T47D (cell line): ENCODE measurements around the gene PHACTR3.

ENCODE experiments used
- DNase-seq, 2 experiments: peaks; one replicate each; pipeline versions ENCODE4 v3.0.0 to v3.0.0-alpha.2; 2011 to 2012; ENCODE audit warnings: low read depth in 1 of 2, low spot score in 1 of 2
- JUND ChIP-seq: IDR thresholded peaks from 2 replicates; pipeline ENCODE4 v1.6.1; 2012; ENCODE audit warnings: low read depth
- in situ Hi-C: cut with HindIII; loops from 2 replicates; pipeline ENCODE4 v1.10.0; 2016; ENCODE audit warnings: low sequenced_read_pairs, low pct_unique_long_range_greater_than_20kb

The PHACTR3 gene

GRCh38 chr20:59682603-59683002 lies 78.3 kb downstream of the PHACTR3 start:
- no peak for DNase-seq
- no peak for TF ChIP-seq JUND
- in situ Hi-C loops = no loop called here

GRCh38 chr20:59683181-59683580 lies 78.8 kb downstream of the PHACTR3 start:
- TF ChIP-seq JUND = no peak
- in situ Hi-C loops = no loop called here
- DNase-seq = no peak

- no peak for TF ChIP-seq JUND
- no peak for DNase-seq
- in situ Hi-C loops = no loop called here
These were observed 80.4 kb downstream of the PHACTR3 start for GRCh38 chr20:59684685-59685242.

GRCh38 chr20:59686404-59687346 lies 82.3 kb downstream of the PHACTR3 start:
- TF ChIP-seq JUND = no peak
- DNase-seq = no peak
- in situ Hi-C loops = no loop called here

GRCh38 chr20:59688356-59688755 lies 84.0 kb downstream of the PHACTR3 start:
- no peak for TF ChIP-seq JUND
- no peak for DNase-seq
- in situ Hi-C loops = no loop called here

- TF ChIP-seq JUND = no peak
- DNase-seq = no peak
- in situ Hi-C loops = no loop called here
These were observed 84.7 kb downstream of the PHACTR3 start for GRCh38 chr20:59688999-59689398.

GRCh38 chr20:59690101-59690500 lies 85.8 kb downstream of the PHACTR3 start:
- in situ Hi-C loops = no loop called here
- DNase-seq = no peak
- no peak for TF ChIP-seq JUND

GRCh38 chr20:59690976-59691375 lies 86.6 kb downstream of the PHACTR3 start:
- in situ Hi-C loops = no loop called here
- TF ChIP-seq JUND = no peak
- no peak for DNase-seq

GRCh38 chr20:59692139-59692538 lies 87.8 kb downstream of the PHACTR3 start:
- no peak for TF ChIP-seq JUND

GRCh38 chr20:59693587-59693986 lies 89.2 kb downstream of the PHACTR3 start:
- in situ Hi-C loops = no loop called here
- no peak for DNase-seq
- no peak for TF ChIP-seq JUND

More at GRCh38 chr20:59692139-59692538, 87.8 kb downstream of the PHACTR3 start:
- in situ Hi-C loops = no loop called here
- no peak for DNase-seq

- TF ChIP-seq JUND = no peak
- no peak for DNase-seq
- in situ Hi-C loops = no loop called here
These were observed 92.1 kb downstream of the PHACTR3 start for GRCh38 chr20:59696476-59696875.

- in situ Hi-C loops = no loop called here
- TF ChIP-seq JUND = no peak
- no peak for DNase-seq
These were observed 92.7 kb downstream of the PHACTR3 start for GRCh38 chr20:59697068-59697467.

- no peak for TF ChIP-seq JUND
- in situ Hi-C loops = no loop called here
These were observed 94.3 kb downstream of the PHACTR3 start for GRCh38 chr20:59698598-59698997.

More at GRCh38 chr20:59698598-59698997, 94.3 kb downstream of the PHACTR3 start:
- DNase-seq = no peak
